GM06990 (cell line): Measurements from ENCODE around the gene C1orf21.

Experiments
- DNase-seq: peaks from one replicate; pipeline ENCODE4 v3.0.0-alpha.2; 2011; ENCODE audit not compliant: insufficient read length; ENCODE audit errors: extremely low read depth
- H3K27me3 ChIP-seq: replicated peaks from 2 replicates; pipeline ENCODE4 v1.6.0; 2011; ENCODE audit warnings: low read length; ENCODE audit not compliant: control insufficient read depth, insufficient read depth
- H3K36me3 ChIP-seq: 2 replicates; pipeline ENCODE4 v1.5.1; 2011; ENCODE audit warnings: low read length; ENCODE audit not compliant: control insufficient read depth, insufficient read depth
- H3K4me3 ChIP-seq: replicated peaks from 2 replicates; pipeline ENCODE4 v1.5.1; 2011; ENCODE audit warnings: low read depth, mild to moderate bottlenecking, control low read depth, low read length
- CTCF ChIP-seq: IDR thresholded peaks from 2 replicates; pipeline ENCODE4 v1.5.1; 2011; ENCODE audit warnings: low read length, control low read depth, mild to moderate bottlenecking, inconsistent platforms; ENCODE audit not compliant: insufficient read depth, poor library complexity, severe bottlenecking

Gene C1orf21

GRCh38 chr1:184555665-184556641 lies 169.1 kb downstream of the C1orf21 start:
- no peak overlapping the region for H3K4me3 ChIP-seq
- no peak for TF ChIP-seq CTCF
- DNase-seq = no peak
- H3K36me3 ChIP-seq = no peaks in the 10 kb centered on the region
- no peaks in the 10 kb centered on the region for H3K27me3 ChIP-seq

GRCh38 chr1:184556665-184557064 lies 169.8 kb downstream of the C1orf21 start:
- DNase-seq = no peak
- Histone ChIP-seq H3K4me3 (no peak overlapping the region), H3K36me3 (no peaks in the 10 kb centered on the region), H3K27me3 (no peaks in the 10 kb centered on the region)
- TF ChIP-seq CTCF = no peak

- no peak for DNase-seq
- Histone ChIP-seq H3K27me3 (no peaks in the 10 kb centered on the region), H3K36me3 (no peaks in the 10 kb centered on the region), H3K4me3 (no peak overlapping the region)
- TF ChIP-seq CTCF = no peak
Measured at GRCh38 chr1:184557423-184558347, 170.9 kb downstream of the C1orf21 start.

GRCh38 chr1:184558691-184559090 lies 171.9 kb downstream of the C1orf21 start:
- Histone ChIP-seq H3K4me3 (no peak overlapping the region), H3K27me3 (no peaks in the 10 kb centered on the region), H3K36me3 (no peaks in the 10 kb centered on the region)
- TF ChIP-seq CTCF = no peak
- DNase-seq = no peak

GRCh38 chr1:184559117-184559713 lies 172.4 kb downstream of the C1orf21 start:
- TF ChIP-seq CTCF = no peak
- Histone ChIP-seq H3K36me3 (no peaks in the 10 kb centered on the region), H3K4me3 (no peak overlapping the region), H3K27me3 (no peaks in the 10 kb centered on the region)
- no peak for DNase-seq
